ENCODE measurements around the gene AGR3.
"Not testable (repeated sequence)": the region's sequence is repeated elsewhere in the genome, so short reads cannot be mapped to it uniquely, and the experiment has no call there.

AGR3 gene

GRCh38 chr7:16883918-16884317, 2.1 kb upstream of the AGR3 start:
- no peak for DNase-seq (ENCODE audit: low read depth)
- H3K4me3 ChIP-seq (ENCODE audit: low read depth, low read length), result no peak overlapping the region
- no peak for TF ChIP-seq CTCF (IDR thresholded peaks at IDR 0.05; ENCODE audit: insufficient read depth, low read depth, low read length, missing control alignments)

GRCh38 chr7:16880554-16880953, 1.2 kb downstream of the AGR3 start:
- no peak overlapping the region for H3K4me3 ChIP-seq (ENCODE audit: low read depth, low read length)
- no peak for DNase-seq (ENCODE audit: low read depth)
- no peak for TF ChIP-seq CTCF (IDR thresholded peaks at IDR 0.05; ENCODE audit: insufficient read depth, low read depth, low read length, missing control alignments)

GRCh38 chr7:16879181-16879580, 2.6 kb downstream of the AGR3 start:
- DNase-seq (ENCODE audit: low read depth), result no peak
- no peak overlapping the region for H3K4me3 ChIP-seq (ENCODE audit: low read depth, low read length)
- TF ChIP-seq CTCF (IDR thresholded peaks at IDR 0.05; ENCODE audit: insufficient read depth, low read depth, low read length, missing control alignments), result no peak

- TF ChIP-seq CTCF (IDR thresholded peaks at IDR 0.05; ENCODE audit: insufficient read depth, low read depth, low read length, missing control alignments), result no peak
- H3K4me3 ChIP-seq (ENCODE audit: low read depth, low read length), result no peak overlapping the region
- DNase-seq (ENCODE audit: low read depth), result no peak
Measured at GRCh38 chr7:16875861-16876260, 5.9 kb downstream of the AGR3 start.

- DNase-seq (ENCODE audit: low read depth), result no peak
Measured at GRCh38 chr7:16874066-16874465, 7.7 kb downstream of the AGR3 start.

GRCh38 chr7:16867328-16867727, 14.5 kb downstream of the AGR3 start:
- no peak for TF ChIP-seq CTCF (IDR thresholded peaks at IDR 0.05; ENCODE audit: insufficient read depth, low read depth, low read length, missing control alignments)
- no peak overlapping the region for H3K4me3 ChIP-seq (ENCODE audit: low read depth, low read length)
- DNase-seq (ENCODE audit: low read depth), result no peak

More at GRCh38 chr7:16874066-16874465, 7.7 kb downstream of the AGR3 start:
- no peak for TF ChIP-seq CTCF (IDR thresholded peaks at IDR 0.05; ENCODE audit: insufficient read depth, low read depth, low read length, missing control alignments)
- no peak overlapping the region for H3K4me3 ChIP-seq (ENCODE audit: low read depth, low read length)

GRCh38 chr7:16853189-16853588, 28.6 kb downstream of the AGR3 start:
- not testable (repeated sequence) for DNase-seq (ENCODE audit: low read depth); H3K4me3 ChIP-seq (ENCODE audit: low read depth, low read length)

All from GM12865 (cell line).